Progenitor cell of endocrine pancreas (in vitro differentiated cells): Measurements from ENCODE around the gene MARCHF10. TPM values are rescaled to one million over a fixed set of nuclear protein-coding genes. Genes with fewer than 3 reads are reported as not detected.
A peak's percentile ranks its signal among the peaks of the same experiment; 100 is the strongest.

Experiments
- DNase-seq: peaks from one replicate; pipeline ENCODE4 v3.0.0; 2021; ENCODE audit warnings: low spot score; ENCODE audit not compliant: unreplicated experiment
- H3K27ac Mint-ChIP-seq: 2 replicates; pipeline ENCODE4 v1.8.0; 2021; ENCODE audit warnings: mild to moderate bottlenecking, moderate library complexity, mixed read lengths
- H3K27me3 Mint-ChIP-seq: 2 replicates; pipeline ENCODE4 v1.8.0; 2021; ENCODE audit warnings: mixed read lengths
- H3K36me3 Mint-ChIP-seq: 2 replicates; pipeline ENCODE4 v1.8.0; 2022; ENCODE audit warnings: mixed read lengths; ENCODE audit not compliant: insufficient read depth
- H3K4me1 Mint-ChIP-seq: 2 replicates; pipeline ENCODE4 v1.8.0; 2021; ENCODE audit warnings: low read depth, mixed read lengths
- H3K4me3 Mint-ChIP-seq: 2 replicates; pipeline ENCODE4 v1.8.0; 2021; ENCODE audit warnings: low read depth, mild to moderate bottlenecking, moderate library complexity, mixed read lengths
- H3K9me3 Mint-ChIP-seq: 2 replicates; pipeline ENCODE4 v1.8.0; 2021; ENCODE audit warnings: low read depth, mixed read lengths
- CTCF ChIP-seq: fragments of 200-600 bp; sonication (generic); IDR thresholded peaks from one replicate; pipeline ENCODE4 v1.5.0; 2021; ENCODE audit warnings: antibody characterized with exemption, mild to moderate bottlenecking; ENCODE audit not compliant: unreplicated experiment
- long read RNA-seq: library from polyadenylated mRNA; unstranded; transcript quantifications from one replicate; pipeline ENCODE4 v2.0.0, GENCODE V29; 2020
- total RNA-seq: library from RNA; stranded (reverse); gene quantifications from 2 replicates; pipeline ENCODE4 v1.2.1, GENCODE V29; 2021

MARCHF10 gene
- total RNA-seq: not detected in 2 replicates
- long read RNA-seq: 0 reads

DNA sequence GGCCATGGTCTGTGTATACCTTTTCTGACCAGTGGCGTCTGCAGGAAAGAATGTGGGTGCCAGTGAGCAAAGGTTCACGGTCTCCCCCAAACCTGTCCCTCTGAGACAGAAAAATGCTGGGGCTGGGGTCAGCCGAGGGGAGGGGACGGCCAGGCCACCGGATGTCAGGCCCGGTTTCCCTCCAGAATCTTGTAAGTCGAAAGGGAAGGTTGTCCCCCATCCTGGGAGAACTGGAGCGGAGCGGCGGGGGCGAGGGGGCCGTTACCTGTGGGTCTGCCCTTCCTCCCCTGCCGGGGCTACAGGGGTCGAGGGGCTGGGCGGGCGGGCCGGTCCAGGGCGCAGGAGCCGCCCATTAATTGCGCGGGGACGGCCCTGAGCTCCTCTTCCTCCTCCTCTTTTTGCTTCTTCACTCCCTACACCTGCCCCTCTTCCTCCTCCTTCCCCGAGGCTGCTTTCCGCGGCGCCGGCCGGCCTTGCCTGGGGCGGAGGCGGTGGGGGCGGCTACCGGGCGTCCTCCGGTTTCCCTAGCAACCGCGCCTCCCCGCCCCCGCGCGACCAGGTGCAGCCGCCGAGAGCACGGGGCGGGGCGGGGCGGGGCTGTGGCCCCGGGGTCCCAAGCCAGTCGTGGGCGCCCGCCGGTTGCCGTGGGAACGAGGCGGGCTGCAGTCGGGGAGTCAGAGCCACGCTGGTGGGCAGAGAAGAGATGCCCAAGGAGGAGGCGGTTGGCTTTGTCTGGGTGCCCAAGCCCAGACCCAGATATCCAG is at the start of gene MARCHF10:
TSS of gene MARCHF10 (minus strand) at position 503 of the 764 bp plus-strand sequence. CDS start 6,579 bp downstream, outside the sequence.
- no peak for TF ChIP-seq CTCF
- peak; percentile 43 for DNase-seq
- H3K4me1 Mint-ChIP-seq: peaks cover 6% of the 10 kb centered on the region
- H3K27ac Mint-ChIP-seq: peak within 1 kb of the TSS; percentile 49
- H3K27me3 Mint-ChIP-seq: peaks cover 30% of the 10 kb centered on the region
- H3K36me3 Mint-ChIP-seq: no peaks in the 10 kb centered on the region
- H3K4me3 Mint-ChIP-seq: peak within 1 kb of the TSS; percentile 68
- no peaks in the 10 kb centered on the region for H3K9me3 Mint-ChIP-seq

DNA sequence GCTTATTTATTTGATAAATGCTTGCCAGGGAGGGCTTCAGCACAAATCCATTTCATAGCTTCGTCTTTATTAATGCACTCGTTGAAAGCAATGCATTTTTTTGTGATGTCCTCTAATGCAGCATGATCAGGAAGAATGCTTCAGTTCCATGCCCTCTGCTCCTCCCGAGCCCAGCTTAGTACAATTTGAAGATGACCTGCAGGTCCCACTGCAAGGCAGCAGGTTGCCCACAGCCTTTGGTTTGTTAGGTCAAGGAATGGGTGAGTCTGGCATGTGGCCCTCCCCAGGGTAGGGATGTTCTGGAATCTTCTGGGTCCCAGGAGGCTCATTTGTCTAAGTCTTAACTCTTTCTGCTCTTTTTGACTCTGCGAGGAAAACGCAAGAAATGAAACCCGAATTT is 49.4 kb upstream of the MARCHF10 start:
- peaks cover 15% of the 10 kb centered on the region for H3K4me1 Mint-ChIP-seq
- H3K36me3 Mint-ChIP-seq: no peaks in the 10 kb centered on the region
- no peak for DNase-seq
- H3K27me3 Mint-ChIP-seq: peaks cover 2% of the 10 kb centered on the region
- no peak overlapping the region for H3K4me3 Mint-ChIP-seq
- TF ChIP-seq CTCF: no peak
- H3K27ac Mint-ChIP-seq: no peak overlapping the region
- no peaks in the 10 kb centered on the region for H3K9me3 Mint-ChIP-seq

- Mint-ChIP-seq H3K9me3 (no peaks in the 10 kb centered on the region), H3K27me3 (peaks cover 6% of the 10 kb centered on the region), H3K4me1 (peaks cover 13% of the 10 kb centered on the region), H3K4me3 (no peak overlapping the region), H3K27ac (no peak overlapping the region), H3K36me3 (no peaks in the 10 kb centered on the region)
- DNase-seq: no peak
- TF ChIP-seq CTCF: no peak
These were observed 48.5 kb upstream of the MARCHF10 start for GRCh38 chr17:62856594-62856993.

GRCh38 chr17:62855156-62855555 is 47.0 kb upstream of the MARCHF10 start:
- no peak for TF ChIP-seq CTCF
- no peaks in the 10 kb centered on the region for H3K4me1 Mint-ChIP-seq
- H3K27ac Mint-ChIP-seq: no peak overlapping the region
- no peak for DNase-seq
- H3K9me3 Mint-ChIP-seq: no peaks in the 10 kb centered on the region
- peaks cover 6% of the 10 kb centered on the region for H3K27me3 Mint-ChIP-seq
- no peak overlapping the region for H3K4me3 Mint-ChIP-seq
- no peaks in the 10 kb centered on the region for H3K36me3 Mint-ChIP-seq

GRCh38 chr17:62854098-62854680 is 46.1 kb upstream of the MARCHF10 start:
- H3K27ac Mint-ChIP-seq: no peak overlapping the region
- TF ChIP-seq CTCF: no peak
- H3K4me1 Mint-ChIP-seq: no peaks in the 10 kb centered on the region
- H3K36me3 Mint-ChIP-seq: no peaks in the 10 kb centered on the region
- DNase-seq: no peak
- H3K27me3 Mint-ChIP-seq: peaks cover 6% of the 10 kb centered on the region
- no peaks in the 10 kb centered on the region for H3K9me3 Mint-ChIP-seq
- H3K4me3 Mint-ChIP-seq: no peak overlapping the region
